ENCODE results near the gene RNASE7.

Gene RNASE7

DNA sequence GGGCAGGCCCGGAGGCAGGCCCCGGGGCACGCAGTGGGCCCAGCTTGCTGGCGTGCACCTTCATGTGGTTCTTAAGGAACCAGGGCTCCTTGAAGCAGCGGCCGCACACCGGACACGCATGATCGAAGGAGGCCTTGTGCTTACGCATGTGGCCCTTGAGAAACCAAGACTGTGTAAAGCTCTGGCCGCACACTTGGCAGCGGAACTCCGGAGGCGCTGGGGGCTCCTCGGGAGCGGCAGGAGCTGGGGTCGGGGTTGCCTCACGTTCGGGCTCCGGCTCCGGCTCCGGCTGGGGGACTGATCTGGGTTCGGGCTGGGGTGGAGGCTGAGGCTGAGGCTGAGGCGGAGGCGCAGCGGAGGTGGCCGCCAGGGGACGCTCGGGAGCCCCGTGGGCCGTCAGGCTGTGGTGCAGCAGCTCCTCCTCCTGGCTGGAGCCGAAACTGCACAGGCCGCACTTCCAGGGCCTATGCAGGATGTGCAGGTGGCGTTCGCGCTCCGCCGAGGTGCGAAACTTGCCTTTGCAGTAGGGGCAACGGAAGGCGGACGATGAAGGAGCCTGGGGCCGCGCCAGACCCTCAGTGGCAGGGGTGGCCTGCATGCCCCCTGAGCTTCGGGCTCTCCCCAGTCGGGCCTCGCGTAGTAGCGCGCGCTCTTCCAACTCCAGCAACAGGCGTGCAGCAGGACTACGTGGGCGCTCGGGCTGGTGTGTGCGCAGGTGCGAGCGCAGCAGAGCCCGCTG lies 50.3 kb downstream of the RNASE7 start (continued):
- TF ChIP-seq, protein P1, sequence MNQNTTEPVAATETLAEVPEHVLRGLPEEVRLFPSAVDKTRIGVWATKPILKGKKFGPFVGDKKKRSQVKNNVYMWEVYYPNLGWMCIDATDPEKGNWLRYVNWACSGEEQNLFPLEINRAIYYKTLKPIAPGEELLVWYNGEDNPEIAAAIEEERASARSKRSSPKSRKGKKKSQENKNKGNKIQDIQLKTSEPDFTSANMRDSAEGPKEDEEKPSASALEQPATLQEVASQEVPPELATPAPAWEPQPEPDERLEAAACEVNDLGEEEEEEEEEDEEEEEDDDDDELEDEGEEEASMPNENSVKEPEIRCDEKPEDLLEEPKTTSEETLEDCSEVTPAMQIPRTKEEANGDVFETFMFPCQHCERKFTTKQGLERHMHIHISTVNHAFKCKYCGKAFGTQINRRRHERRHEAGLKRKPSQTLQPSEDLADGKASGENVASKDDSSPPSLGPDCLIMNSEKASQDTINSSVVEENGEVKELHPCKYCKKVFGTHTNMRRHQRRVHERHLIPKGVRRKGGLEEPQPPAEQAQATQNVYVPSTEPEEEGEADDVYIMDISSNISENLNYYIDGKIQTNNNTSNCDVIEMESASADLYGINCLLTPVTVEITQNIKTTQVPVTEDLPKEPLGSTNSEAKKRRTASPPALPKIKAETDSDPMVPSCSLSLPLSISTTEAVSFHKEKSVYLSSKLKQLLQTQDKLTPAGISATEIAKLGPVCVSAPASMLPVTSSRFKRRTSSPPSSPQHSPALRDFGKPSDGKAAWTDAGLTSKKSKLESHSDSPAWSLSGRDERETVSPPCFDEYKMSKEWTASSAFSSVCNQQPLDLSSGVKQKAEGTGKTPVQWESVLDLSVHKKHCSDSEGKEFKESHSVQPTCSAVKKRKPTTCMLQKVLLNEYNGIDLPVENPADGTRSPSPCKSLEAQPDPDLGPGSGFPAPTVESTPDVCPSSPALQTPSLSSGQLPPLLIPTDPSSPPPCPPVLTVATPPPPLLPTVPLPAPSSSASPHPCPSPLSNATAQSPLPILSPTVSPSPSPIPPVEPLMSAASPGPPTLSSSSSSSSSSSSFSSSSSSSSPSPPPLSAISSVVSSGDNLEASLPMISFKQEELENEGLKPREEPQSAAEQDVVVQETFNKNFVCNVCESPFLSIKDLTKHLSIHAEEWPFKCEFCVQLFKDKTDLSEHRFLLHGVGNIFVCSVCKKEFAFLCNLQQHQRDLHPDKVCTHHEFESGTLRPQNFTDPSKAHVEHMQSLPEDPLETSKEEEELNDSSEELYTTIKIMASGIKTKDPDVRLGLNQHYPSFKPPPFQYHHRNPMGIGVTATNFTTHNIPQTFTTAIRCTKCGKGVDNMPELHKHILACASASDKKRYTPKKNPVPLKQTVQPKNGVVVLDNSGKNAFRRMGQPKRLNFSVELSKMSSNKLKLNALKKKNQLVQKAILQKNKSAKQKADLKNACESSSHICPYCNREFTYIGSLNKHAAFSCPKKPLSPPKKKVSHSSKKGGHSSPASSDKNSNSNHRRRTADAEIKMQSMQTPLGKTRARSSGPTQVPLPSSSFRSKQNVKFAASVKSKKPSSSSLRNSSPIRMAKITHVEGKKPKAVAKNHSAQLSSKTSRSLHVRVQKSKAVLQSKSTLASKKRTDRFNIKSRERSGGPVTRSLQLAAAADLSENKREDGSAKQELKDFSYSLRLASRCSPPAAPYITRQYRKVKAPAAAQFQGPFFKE (tag by site-specific recombination; IDR thresholded peaks at IDR 0.05; ENCODE audit: borderline replicate concordance), result no peak
- TF ChIP-seq ZNF521 (tag by site-specific recombination; IDR thresholded peaks at IDR 0.05) (no peak), EGR2 (tag by site-specific recombination; IDR thresholded peaks at IDR 0.05; ENCODE audit: low read depth) (no peak), KLF7 (tag by site-specific recombination; IDR thresholded peaks at IDR 0.05; ENCODE audit: borderline replicate concordance) (no peak), ZNF791 (tag by site-specific recombination; IDR thresholded peaks at IDR 0.05) (no peak), YY2 (tag by site-specific recombination; IDR thresholded peaks at IDR 0.05) (no peak), ZNF830 (tag by site-specific recombination; IDR thresholded peaks at IDR 0.05; ENCODE audit: low read depth) (no peak), ZNF629 (tag by site-specific recombination; IDR thresholded peaks at IDR 0.05) (no peak), ZNF660 (tag by site-specific recombination; IDR thresholded peaks at IDR 0.05) (peak; percentile 64), KLF1 (tag by site-specific recombination; IDR thresholded peaks at IDR 0.05) (peak; percentile 18; the same call in 1 of the 2 replicates), YY1 (tag by site-specific recombination; IDR thresholded peaks at IDR 0.05) (peak; percentile 46; the same call in 1 of the 2 replicates), ZEB2 (tag by site-specific recombination; IDR thresholded peaks at IDR 0.05) (no peak), ZNF623 (tag by site-specific recombination; IDR thresholded peaks at IDR 0.05) (no peak), ZNF391 (tag by site-specific recombination; IDR thresholded peaks at IDR 0.05; ENCODE audit: borderline replicate concordance, low read depth) (no peak), IKZF3 (tag by site-specific recombination; IDR thresholded peaks at IDR 0.05) (peak; percentile 19; the same call in 1 of the 2 replicates), ZIC2 (tag by site-specific recombination; IDR thresholded peaks at IDR 0.05) (no peak), ZNF366 (tag by site-specific recombination; conservative IDR thresholded peaks at IDR 0.05) (no peak)
- TF ChIP-seq, protein P2, sequence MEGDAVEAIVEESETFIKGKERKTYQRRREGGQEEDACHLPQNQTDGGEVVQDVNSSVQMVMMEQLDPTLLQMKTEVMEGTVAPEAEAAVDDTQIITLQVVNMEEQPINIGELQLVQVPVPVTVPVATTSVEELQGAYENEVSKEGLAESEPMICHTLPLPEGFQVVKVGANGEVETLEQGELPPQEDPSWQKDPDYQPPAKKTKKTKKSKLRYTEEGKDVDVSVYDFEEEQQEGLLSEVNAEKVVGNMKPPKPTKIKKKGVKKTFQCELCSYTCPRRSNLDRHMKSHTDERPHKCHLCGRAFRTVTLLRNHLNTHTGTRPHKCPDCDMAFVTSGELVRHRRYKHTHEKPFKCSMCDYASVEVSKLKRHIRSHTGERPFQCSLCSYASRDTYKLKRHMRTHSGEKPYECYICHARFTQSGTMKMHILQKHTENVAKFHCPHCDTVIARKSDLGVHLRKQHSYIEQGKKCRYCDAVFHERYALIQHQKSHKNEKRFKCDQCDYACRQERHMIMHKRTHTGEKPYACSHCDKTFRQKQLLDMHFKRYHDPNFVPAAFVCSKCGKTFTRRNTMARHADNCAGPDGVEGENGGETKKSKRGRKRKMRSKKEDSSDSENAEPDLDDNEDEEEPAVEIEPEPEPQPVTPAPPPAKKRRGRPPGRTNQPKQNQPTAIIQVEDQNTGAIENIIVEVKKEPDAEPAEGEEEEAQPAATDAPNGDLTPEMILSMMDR (tag by site-specific recombination; IDR thresholded peaks at IDR 0.05), result peak; percentile 98

GRCh38 chr14:21093018-21093417 lies 50.9 kb downstream of the RNASE7 start:
- ChIA-PET CTCF (interaction anchor here (0.6 to 6.9 kb wide), 31 partner anchors 11 to 465 kb away, joined by 3 to 175 read pairs (median 6); partner anchors contain the start of genes ARHGEF40 and TMEM253), POLR2A (interaction anchor here (0.6 to 4.4 kb wide), 6 partner anchors 9 to 78 kb away, joined by 3 to 33 read pairs (median 5); partner anchors contain the start of gene ARHGEF40)
- H3K9me3 ChIP-seq (ENCODE audit: control insufficient read depth, insufficient read depth, low read depth, low read length), result no peaks in the 10 kb centered on the region
- H3K27ac ChIP-seq (ENCODE audit: extremely low read depth, low read depth, low read length), result no peak overlapping the region
- peaks cover 8% of the 10 kb centered on the region; the same call in 1 of the 2 replicates for H3K4me1 ChIP-seq (ENCODE audit: control insufficient read depth, insufficient read depth, low read length)
- TF ChIP-seq, protein P3, sequence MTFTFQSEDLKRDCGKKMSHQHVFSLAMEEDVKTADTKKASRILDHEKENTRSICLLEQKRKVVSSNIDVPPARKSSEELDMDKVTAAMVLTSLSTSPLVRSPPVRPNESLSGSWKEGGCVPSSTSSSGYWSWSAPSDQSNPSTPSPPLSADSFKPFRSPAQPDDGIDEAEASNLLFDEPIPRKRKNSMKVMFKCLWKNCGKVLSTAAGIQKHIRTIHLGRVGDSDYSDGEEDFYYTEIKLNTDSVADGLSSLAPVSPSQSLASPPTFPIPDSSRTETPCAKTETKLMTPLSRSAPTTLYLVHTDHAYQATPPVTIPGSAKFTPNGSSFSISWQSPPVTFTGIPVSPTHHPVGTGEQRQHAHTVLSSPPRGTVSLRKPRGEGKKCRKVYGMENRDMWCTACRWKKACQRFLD (tag by site-specific recombination; IDR thresholded peaks at IDR 0.05), result no peak
- TF ChIP-seq GFI1B (tag by site-specific recombination; IDR thresholded peaks at IDR 0.05) (no peak), ZNF138 (tag by site-specific recombination; IDR thresholded peaks at IDR 0.05; ENCODE audit: borderline replicate concordance) (no peak), ZSCAN16 (tag by site-specific recombination; IDR thresholded peaks at IDR 0.05) (no peak), ZBTB7A (tag by site-specific recombination; IDR thresholded peaks at IDR 0.05; ENCODE audit: low read depth) (no peak)
- peaks cover 11 to 46% of the 10 kb centered on the region in 2 experiments; a peak in 2 of 3 replicates for H3K36me3 ChIP-seq (ENCODE audit: control insufficient read depth in 2 of 2, insufficient read depth in 1 of 2, low read length in 2 of 2)
- H3K4me3 ChIP-seq (ENCODE audit: low read depth, low read length), result no peak overlapping the region

Measured in HEK293 (cell line).